ENCODE measurements around the gene ADAMTS20. TPM values are rescaled to one million over a fixed set of nuclear protein-coding genes. Genes with fewer than 3 reads are reported as not detected.

ADAMTS20 gene
- total RNA-seq, 1 donor from 2014 or later: not detected

DNA sequence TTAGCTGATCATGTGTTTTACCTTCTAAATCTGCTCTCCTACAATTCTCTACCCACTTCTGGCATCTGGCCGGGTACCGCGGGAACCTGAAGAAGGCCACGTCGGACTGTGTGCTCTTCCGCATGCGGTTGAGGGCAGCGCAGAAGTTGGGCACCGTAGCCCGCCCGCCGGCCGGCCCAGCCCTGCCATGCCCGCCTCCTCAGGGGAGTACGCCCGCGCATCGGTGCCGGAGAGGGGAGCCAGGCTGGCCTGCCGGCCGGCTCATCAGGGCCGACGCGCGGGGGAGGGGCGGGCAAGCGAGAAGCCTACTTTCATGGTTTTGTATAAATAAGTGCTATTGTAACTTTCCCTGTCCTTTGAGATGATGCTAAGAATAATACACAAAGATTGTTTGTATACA is 19.9 kb upstream of the ADAMTS20 start:
- no peaks in the 10 kb centered on the region for H3K36me3 ChIP-seq
- H3K4me3 ChIP-seq: no peak overlapping the region
- no peaks in the 10 kb centered on the region for H3K27me3 ChIP-seq
- intact Hi-C loops (cut with DNase I): no loop called here
- no peaks in the 10 kb centered on the region for H3K9me3 ChIP-seq
- no peak for DNase-seq (ENCODE audit: low spot score in 2 of 2)
- no peak overlapping the region for H3K27ac ChIP-seq
- H3K4me1 ChIP-seq: no peaks in the 10 kb centered on the region
- TF ChIP-seq, protein P1, sequence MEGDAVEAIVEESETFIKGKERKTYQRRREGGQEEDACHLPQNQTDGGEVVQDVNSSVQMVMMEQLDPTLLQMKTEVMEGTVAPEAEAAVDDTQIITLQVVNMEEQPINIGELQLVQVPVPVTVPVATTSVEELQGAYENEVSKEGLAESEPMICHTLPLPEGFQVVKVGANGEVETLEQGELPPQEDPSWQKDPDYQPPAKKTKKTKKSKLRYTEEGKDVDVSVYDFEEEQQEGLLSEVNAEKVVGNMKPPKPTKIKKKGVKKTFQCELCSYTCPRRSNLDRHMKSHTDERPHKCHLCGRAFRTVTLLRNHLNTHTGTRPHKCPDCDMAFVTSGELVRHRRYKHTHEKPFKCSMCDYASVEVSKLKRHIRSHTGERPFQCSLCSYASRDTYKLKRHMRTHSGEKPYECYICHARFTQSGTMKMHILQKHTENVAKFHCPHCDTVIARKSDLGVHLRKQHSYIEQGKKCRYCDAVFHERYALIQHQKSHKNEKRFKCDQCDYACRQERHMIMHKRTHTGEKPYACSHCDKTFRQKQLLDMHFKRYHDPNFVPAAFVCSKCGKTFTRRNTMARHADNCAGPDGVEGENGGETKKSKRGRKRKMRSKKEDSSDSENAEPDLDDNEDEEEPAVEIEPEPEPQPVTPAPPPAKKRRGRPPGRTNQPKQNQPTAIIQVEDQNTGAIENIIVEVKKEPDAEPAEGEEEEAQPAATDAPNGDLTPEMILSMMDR (IDR thresholded peaks at IDR 0.05): no peak

DNA sequence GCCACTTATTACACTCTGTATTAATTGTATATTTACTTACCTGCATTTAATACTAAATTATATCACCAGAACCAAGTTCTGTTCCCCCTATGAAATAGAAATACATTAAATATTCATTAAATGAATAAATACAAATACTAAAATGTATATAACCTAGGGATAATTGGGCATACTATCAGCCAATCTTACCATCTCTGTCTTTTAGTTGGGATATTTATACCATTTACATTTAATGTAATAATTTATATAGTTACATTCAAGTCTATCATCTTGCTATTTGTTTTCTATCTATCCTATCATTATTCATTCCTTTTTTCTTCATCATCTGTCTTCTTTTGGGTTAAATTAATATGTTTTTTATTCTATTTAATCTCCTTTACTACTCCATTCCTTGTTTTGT is 4.1 kb upstream of the ADAMTS20 start:
- TF ChIP-seq, protein P1 (IDR thresholded peaks at IDR 0.05): no peak
- no peak for DNase-seq (ENCODE audit: low spot score in 2 of 2)
- no peaks in the 10 kb centered on the region for H3K36me3 ChIP-seq
- H3K4me3 ChIP-seq: no peak overlapping the region
- H3K9me3 ChIP-seq: no peaks in the 10 kb centered on the region
- intact Hi-C loops (cut with DNase I): no loop called here
- H3K27me3 ChIP-seq: no peaks in the 10 kb centered on the region
- H3K27ac ChIP-seq: no peak overlapping the region
- no peaks in the 10 kb centered on the region for H3K4me1 ChIP-seq

DNA sequence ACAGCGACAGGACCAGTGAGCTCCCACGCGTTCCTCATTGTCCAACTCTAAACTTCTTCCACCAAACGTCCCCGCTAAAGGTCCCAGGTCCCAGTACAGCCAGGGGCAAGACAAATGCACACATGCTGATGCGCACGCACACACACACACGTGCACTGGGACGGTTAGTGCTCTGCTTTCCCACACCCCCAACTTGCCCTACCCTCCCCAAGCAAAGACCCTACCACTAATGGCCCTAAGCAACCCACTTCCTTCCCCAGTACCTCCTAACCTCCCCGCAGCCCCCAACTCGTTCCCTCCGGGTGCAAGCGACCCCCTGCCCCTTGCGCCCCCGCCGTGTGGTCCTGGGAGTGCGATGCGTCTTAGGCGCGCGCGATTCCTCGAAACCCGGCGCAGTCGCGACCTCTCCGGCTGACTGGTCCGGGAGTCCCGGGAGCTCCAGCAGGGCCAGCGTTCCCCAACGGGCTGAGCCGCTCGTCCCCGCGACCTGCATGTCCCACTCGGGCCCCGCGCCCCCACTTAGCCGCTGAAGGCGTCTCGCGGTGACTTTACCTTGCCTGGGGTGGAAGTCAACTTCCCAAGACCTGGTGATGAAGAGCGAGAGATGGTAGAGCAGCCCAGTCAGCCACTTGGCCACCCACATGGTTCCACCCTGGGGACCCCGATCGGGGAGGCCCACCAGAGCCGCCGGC is 578 bp downstream of the ADAMTS20 start:
- H3K27me3 ChIP-seq: no peaks in the 10 kb centered on the region
- no peak overlapping the region for H3K27ac ChIP-seq
- no peak overlapping the region for H3K4me3 ChIP-seq
- H3K36me3 ChIP-seq: no peaks in the 10 kb centered on the region
- DNase-seq (ENCODE audit: low spot score in 2 of 2): no peak
- intact Hi-C loops (cut with DNase I): no loop called here
- no peaks in the 10 kb centered on the region for H3K4me1 ChIP-seq
- TF ChIP-seq, protein P1 (IDR thresholded peaks at IDR 0.05): no peak
- H3K9me3 ChIP-seq: no peaks in the 10 kb centered on the region

DNA sequence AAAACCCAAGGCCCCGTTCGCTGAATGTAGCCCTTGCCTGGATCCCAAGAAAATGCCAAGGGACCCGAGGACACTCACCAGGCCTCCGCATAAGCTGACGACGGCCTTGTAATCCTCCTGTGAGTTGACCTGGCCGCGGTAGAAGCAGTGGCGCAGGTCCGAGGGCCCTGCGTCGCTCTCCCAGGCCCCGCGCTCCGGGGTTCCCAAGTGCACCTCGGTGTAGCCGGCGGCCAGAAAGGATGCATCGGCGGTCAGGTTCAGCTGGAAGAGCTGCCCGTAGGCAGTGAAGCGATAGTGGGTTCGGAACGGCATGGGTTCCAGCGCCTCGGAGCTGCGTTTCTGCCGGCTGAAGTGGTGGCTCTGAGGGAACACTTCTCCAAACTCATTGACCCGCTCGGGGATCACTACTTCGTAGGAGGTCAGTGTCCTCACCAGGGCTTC is 1.2 kb downstream of the ADAMTS20 start:
- intact Hi-C loops (cut with DNase I): no loop called here
- no peaks in the 10 kb centered on the region for H3K9me3 ChIP-seq
- H3K27me3 ChIP-seq: no peaks in the 10 kb centered on the region
- TF ChIP-seq, protein P1 (IDR thresholded peaks at IDR 0.05): no peak
- H3K4me1 ChIP-seq: no peaks in the 10 kb centered on the region
- H3K4me3 ChIP-seq: no peak overlapping the region
- H3K36me3 ChIP-seq: no peaks in the 10 kb centered on the region
- DNase-seq (ENCODE audit: low spot score in 2 of 2): no peak
- no peak overlapping the region for H3K27ac ChIP-seq

DNA sequence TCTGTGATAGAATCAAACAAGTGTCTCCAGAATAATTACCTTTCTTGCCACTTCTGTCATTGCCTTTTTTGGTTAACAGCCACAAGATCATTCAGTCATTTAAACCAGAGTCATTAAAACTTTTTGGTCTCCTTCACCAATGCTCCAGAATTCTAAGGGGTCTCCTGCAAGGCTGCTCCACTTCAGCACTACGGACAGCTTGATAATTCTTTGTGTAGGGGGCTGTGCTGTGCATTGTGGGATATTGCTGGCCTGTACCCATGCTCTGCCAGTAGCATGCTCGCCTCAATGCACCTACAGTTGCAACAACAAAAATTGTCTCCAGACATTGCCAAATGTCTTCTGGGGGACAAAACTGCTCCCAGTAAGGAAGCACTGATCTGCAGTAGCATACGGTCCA is 7.3 kb downstream of the ADAMTS20 start:
- no peaks in the 10 kb centered on the region for H3K36me3 ChIP-seq
- TF ChIP-seq, protein P1 (IDR thresholded peaks at IDR 0.05): no peak
- DNase-seq (ENCODE audit: low spot score in 2 of 2): no peak

More for the DNA sequence above, 7.3 kb downstream of the ADAMTS20 start:
- intact Hi-C loops (cut with DNase I): no loop called here
- Histone ChIP-seq H3K4me1 (no peaks in the 10 kb centered on the region), H3K27ac (no peak overlapping the region), H3K4me3 (no peak overlapping the region), H3K27me3 (no peaks in the 10 kb centered on the region), H3K9me3 (no peaks in the 10 kb centered on the region)
